HepG2 (cell line): ENCODE measurements around the gene USP36. TPM values are rescaled to one million over a fixed set of nuclear protein-coding genes. Genes with fewer than 3 reads are reported as not detected.
A peak's percentile ranks its signal among the peaks of the same experiment; 100 is the strongest.

ENCODE experiments used
- CBX1 ChIP-seq: IDR thresholded peaks from one replicate; pipeline ENCODE4 v1.6.1; 2016; ENCODE audit warnings: antibody characterized with exemption, low read depth
- KLF13 ChIP-seq: sonication (generic); formaldehyde crosslinking; IDR thresholded peaks from 2 replicates; pipeline ENCODE4 v1.4.0; 2020; ENCODE audit warnings: mild to moderate bottlenecking, missing genetic modification reagents
- PHF8 ChIP-seq: sonication (generic); formaldehyde crosslinking; IDR thresholded peaks from 2 replicates; pipeline ENCODE4 v1.5.0; 2020; ENCODE audit warnings: missing genetic modification reagents
- RELA ChIP-seq: sonication (generic); formaldehyde crosslinking; IDR thresholded peaks from 2 replicates; pipeline ENCODE4 v1.4.0; 2020; ENCODE audit warnings: missing genetic modification reagents
- ZBTB42 ChIP-seq: sonication (generic); formaldehyde crosslinking; IDR thresholded peaks from 2 replicates; pipeline ENCODE4 v1.5.0; 2020; ENCODE audit warnings: mild to moderate bottlenecking, missing genetic modification reagents
- ZFP36 ChIP-seq: fragments of 150-350 bp; IDR thresholded peaks from 2 replicates; pipeline ENCODE4 v1.6.1; 2018; ENCODE audit warnings: borderline replicate concordance, low read length, low read depth; ENCODE audit not compliant: partially characterized antibody
- ZMAT3 ChIP-seq: sonication (generic); formaldehyde crosslinking; conservative IDR thresholded peaks from 2 replicates; pipeline ENCODE4 v1.7.0; 2021; ENCODE audit warnings: missing genetic modification reagents
- ZNF354B ChIP-seq: sonication (generic); formaldehyde crosslinking; IDR thresholded peaks from 2 replicates; pipeline ENCODE4 v1.8.0; 2022; ENCODE audit warnings: mild to moderate bottlenecking, missing genetic modification reagents
- ZNF451 ChIP-seq: sonication (generic); formaldehyde crosslinking; IDR thresholded peaks from 2 replicates; pipeline ENCODE4 v1.5.0; 2020; ENCODE audit warnings: mild to moderate bottlenecking, missing genetic modification reagents
- ZNF670 ChIP-seq: sonication (generic); formaldehyde crosslinking; IDR thresholded peaks from 2 replicates; pipeline ENCODE4 v1.8.0; 2022; ENCODE audit warnings: mild to moderate bottlenecking, missing genetic modification reagents, borderline replicate concordance
- polyA plus RNA-seq, 8 experiments: library from polyadenylated mRNA; depleted of rRNA in 3 of 8; stranded (reverse) in 7 of 8; unstranded in 1 of 8; fragments of >200 nt; fragmentation: Illumina TruSeq in 4 of 8; extraction: Trizol in 4 of 8; gene quantifications; 2 replicates each; pipeline versions ENCODE4 v1.2.1 to v1.2.3, GENCODE V29; 2011 to 2016; ENCODE audit warnings: low read depth in 4 of 8, missing spikeins in 1 of 8, mixed read lengths in 1 of 8; ENCODE audit not compliant: insufficient read depth in 1 of 8
- total RNA-seq, 5 experiments: library from RNA; depleted of rRNA; stranded (reverse); fragments of >200 nt; fragmentation: Illumina TruSeq; extraction: Trizol; gene quantifications; 2 replicates each; pipeline ENCODE4 v1.2.3, GENCODE V29; 2016; ENCODE audit warnings: low read depth in 1 of 5
- TF ChIP-seq, protein P1 (sequence below): IDR thresholded peaks from 2 replicates; pipeline ENCODE4 v1.6.1; 2012; ENCODE audit warnings: inconsistent platforms
- TF ChIP-seq, protein P2 (sequence below): sonication (generic); formaldehyde crosslinking; IDR thresholded peaks from 2 replicates; pipeline ENCODE4 v1.5.1; 2020; ENCODE audit warnings: mild to moderate bottlenecking, missing genetic modification reagents, moderate library complexity
- TF ChIP-seq, protein P3 (sequence below): sonication (generic); formaldehyde crosslinking; IDR thresholded peaks from 2 replicates; pipeline ENCODE4 v1.4.0; 2020; ENCODE audit warnings: missing genetic modification reagents
- TF ChIP-seq, protein P4 (sequence below): sonication (generic); formaldehyde crosslinking; IDR thresholded peaks from 2 replicates; pipeline ENCODE4 v1.5.1; 2020; ENCODE audit warnings: missing genetic modification reagents, mild to moderate bottlenecking, borderline replicate concordance
- TF ChIP-seq, protein P5 (sequence below): sonication (generic); formaldehyde crosslinking; IDR thresholded peaks from 2 replicates; pipeline ENCODE4 v1.8.0; 2022; ENCODE audit warnings: missing genetic modification reagents, mild to moderate bottlenecking, inconsistent platforms, borderline replicate concordance

The USP36 gene
- total and polyA plus RNA-seq, 2 of the 13 experiments (the other 11 are each of a cell fraction or from before 2014, with no cell fraction given) = 29.6 to 45.9 TPM

DNA sequence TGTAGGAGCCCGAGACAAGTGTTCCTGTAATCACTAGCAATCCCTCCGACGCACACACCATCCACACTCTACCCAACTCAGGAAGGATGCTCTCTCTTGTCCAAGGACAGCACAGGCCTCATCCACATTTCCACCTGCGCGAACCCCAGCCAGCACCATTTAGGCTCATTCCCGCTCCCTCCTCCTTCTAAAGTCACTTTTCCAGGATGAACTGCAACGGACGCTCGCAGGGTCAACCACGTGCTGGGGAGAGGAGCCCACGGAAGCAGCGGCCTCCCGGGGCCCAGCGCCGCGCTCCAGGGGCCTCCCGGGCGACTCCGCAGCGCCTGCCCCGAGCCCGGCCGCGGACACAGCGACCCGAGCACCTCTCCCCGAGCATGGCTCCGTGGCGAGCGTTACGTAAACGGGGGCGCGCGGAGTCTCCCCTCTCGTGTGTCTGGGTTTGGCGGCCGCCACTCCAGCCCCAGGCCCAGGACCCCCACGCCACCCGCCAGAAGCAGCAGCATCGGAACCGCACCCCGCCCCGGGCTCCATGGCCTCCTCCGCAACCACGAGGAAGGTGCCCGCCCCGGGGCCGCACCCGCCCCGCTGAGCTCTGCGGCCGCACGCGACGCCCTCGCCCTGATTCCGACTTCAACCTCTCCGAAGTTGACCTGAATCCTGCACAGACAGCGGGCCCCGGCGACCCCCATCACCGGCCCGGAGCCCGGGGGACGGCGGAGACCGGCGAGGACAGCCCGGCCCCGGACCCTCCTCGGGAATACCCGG is 668 bp downstream of the USP36 start (continued):
- no peak for TF ChIP-seq CBX1
- TF ChIP-seq RELA (CRISPR knock-in tag) = no peak
- no peak for TF ChIP-seq ZFP36
- TF ChIP-seq, protein P1, sequence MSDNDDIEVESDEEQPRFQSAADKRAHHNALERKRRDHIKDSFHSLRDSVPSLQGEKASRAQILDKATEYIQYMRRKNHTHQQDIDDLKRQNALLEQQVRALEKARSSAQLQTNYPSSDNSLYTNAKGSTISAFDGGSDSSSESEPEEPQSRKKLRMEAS = peak; percentile 86
- TF ChIP-seq, protein P2, sequence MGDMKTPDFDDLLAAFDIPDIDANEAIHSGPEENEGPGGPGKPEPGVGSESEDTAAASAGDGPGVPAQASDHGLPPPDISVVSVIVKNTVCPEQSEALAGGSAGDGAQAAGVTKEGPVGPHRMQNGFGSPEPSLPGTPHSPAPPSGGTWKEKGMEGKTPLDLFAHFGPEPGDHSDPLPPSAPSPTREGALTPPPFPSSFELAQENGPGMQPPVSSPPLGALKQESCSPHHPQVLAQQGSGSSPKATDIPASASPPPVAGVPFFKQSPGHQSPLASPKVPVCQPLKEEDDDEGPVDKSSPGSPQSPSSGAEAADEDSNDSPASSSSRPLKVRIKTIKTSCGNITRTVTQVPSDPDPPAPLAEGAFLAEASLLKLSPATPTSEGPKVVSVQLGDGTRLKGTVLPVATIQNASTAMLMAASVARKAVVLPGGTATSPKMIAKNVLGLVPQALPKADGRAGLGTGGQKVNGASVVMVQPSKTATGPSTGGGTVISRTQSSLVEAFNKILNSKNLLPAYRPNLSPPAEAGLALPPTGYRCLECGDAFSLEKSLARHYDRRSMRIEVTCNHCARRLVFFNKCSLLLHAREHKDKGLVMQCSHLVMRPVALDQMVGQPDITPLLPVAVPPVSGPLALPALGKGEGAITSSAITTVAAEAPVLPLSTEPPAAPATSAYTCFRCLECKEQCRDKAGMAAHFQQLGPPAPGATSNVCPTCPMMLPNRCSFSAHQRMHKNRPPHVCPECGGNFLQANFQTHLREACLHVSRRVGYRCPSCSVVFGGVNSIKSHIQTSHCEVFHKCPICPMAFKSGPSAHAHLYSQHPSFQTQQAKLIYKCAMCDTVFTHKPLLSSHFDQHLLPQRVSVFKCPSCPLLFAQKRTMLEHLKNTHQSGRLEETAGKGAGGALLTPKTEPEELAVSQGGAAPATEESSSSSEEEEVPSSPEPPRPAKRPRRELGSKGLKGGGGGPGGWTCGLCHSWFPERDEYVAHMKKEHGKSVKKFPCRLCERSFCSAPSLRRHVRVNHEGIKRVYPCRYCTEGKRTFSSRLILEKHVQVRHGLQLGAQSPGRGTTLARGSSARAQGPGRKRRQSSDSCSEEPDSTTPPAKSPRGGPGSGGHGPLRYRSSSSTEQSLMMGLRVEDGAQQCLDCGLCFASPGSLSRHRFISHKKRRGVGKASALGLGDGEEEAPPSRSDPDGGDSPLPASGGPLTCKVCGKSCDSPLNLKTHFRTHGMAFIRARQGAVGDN (CRISPR knock-in tag) = peak; percentile 48; the same call in 1 of the 2 replicates
- TF ChIP-seq, protein P3, sequence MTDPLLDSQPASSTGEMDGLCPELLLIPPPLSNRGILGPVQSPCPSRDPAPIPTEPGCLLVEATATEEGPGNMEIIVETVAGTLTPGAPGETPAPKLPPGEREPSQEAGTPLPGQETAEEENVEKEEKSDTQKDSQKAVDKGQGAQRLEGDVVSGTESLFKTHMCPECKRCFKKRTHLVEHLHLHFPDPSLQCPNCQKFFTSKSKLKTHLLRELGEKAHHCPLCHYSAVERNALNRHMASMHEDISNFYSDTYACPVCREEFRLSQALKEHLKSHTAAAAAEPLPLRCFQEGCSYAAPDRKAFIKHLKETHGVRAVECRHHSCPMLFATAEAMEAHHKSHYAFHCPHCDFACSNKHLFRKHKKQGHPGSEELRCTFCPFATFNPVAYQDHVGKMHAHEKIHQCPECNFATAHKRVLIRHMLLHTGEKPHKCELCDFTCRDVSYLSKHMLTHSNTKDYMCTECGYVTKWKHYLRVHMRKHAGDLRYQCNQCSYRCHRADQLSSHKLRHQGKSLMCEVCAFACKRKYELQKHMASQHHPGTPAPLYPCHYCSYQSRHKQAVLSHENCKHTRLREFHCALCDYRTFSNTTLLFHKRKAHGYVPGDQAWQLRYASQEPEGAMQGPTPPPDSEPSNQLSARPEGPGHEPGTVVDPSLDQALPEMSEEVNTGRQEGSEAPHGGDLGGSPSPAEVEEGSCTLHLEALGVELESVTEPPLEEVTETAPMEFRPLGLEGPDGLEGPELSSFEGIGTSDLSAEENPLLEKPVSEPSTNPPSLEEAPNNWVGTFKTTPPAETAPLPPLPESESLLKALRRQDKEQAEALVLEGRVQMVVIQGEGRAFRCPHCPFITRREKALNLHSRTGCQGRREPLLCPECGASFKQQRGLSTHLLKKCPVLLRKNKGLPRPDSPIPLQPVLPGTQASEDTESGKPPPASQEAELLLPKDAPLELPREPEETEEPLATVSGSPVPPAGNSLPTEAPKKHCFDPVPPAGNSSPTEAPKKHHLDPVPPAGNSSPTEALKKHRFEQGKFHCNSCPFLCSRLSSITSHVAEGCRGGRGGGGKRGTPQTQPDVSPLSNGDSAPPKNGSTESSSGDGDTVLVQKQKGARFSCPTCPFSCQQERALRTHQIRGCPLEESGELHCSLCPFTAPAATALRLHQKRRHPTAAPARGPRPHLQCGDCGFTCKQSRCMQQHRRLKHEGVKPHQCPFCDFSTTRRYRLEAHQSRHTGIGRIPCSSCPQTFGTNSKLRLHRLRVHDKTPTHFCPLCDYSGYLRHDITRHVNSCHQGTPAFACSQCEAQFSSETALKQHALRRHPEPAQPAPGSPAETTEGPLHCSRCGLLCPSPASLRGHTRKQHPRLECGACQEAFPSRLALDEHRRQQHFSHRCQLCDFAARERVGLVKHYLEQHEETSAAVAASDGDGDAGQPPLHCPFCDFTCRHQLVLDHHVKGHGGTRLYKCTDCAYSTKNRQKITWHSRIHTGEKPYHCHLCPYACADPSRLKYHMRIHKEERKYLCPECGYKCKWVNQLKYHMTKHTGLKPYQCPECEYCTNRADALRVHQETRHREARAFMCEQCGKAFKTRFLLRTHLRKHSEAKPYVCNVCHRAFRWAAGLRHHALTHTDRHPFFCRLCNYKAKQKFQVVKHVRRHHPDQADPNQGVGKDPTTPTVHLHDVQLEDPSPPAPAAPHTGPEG = peak; percentile 54; the same call in 1 of the 2 replicates
- TF ChIP-seq ZNF670 (CRISPR knock-in tag) = 0 out of 2 replicates have a peak, but pooled peaks have one; percentile 19
- TF ChIP-seq, protein P4, sequence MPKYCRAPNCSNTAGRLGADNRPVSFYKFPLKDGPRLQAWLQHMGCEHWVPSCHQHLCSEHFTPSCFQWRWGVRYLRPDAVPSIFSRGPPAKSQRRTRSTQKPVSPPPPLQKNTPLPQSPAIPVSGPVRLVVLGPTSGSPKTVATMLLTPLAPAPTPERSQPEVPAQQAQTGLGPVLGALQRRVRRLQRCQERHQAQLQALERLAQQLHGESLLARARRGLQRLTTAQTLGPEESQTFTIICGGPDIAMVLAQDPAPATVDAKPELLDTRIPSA = 0 out of 2 replicates have a peak, but pooled peaks have one; percentile 37
- TF ChIP-seq ZNF354B (CRISPR knock-in tag) = 0 out of 2 replicates have a peak, but pooled peaks have one; percentile 0
- peak; percentile 7; the same call in 1 of the 2 replicates for TF ChIP-seq PHF8 (CRISPR knock-in tag)
- TF ChIP-seq ZNF451 (CRISPR knock-in tag) = peak; percentile 18; the same call in 1 of the 2 replicates
- TF ChIP-seq ZBTB42 (CRISPR knock-in tag) = no peak
- TF ChIP-seq, protein P5, sequence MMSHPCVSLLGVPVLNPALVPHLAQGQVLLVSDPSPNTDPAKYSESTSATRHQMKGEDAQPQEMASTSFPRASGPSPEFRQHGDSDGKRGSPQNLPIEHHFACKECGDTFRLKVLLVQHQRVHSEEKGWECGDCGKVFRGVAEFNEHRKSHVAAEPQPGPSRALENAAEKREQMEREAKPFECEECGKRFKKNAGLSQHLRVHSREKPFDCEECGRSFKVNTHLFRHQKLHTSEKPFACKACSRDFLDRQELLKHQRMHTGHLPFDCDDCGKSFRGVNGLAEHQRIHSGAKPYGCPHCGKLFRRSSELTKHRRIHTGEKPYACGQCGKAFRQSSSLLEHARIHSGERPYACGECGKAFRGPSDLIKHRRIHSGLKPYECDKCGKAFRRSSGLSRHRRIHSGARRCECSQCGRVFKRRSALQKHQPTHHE (CRISPR knock-in tag) = 0 out of 2 replicates have a peak, but pooled peaks have one; percentile 6
- 0 out of 2 replicates have a peak, but pooled peaks have one; percentile 11 for TF ChIP-seq ZMAT3 (CRISPR knock-in tag)
- TF ChIP-seq KLF13 = peak; percentile 75; the same call in 1 of the 2 replicates
